Activated effector memory CD4-positive, alpha-beta T cell treated with anti-CD3 and anti-CD28 coated beads, Interleukin-2, amount 50 U/mL, for 16 hours (primary cell): ENCODE results near the gene VNN1.
"Not testable (repeated sequence)": the region's sequence is repeated elsewhere in the genome, so short reads cannot be mapped to it uniquely, and the experiment has no call there.

Experiments used
- DNase-seq: peaks from one replicate; pipeline ENCODE4 v3.0.0-alpha.2; 2020

The VNN1 gene

GRCh38 chr6:132666118-132666517 lies 47.7 kb downstream of the VNN1 start:
- no peak for DNase-seq

GRCh38 chr6:132664309-132665034 lies 49.4 kb downstream of the VNN1 start:
- no peak for DNase-seq

GRCh38 chr6:132663661-132664060 lies 50.2 kb downstream of the VNN1 start:
- no peak for DNase-seq

- no peak for DNase-seq
Measured at GRCh38 chr6:132661906-132662305, 51.9 kb downstream of the VNN1 start.

- no peak for DNase-seq
Measured at GRCh38 chr6:132659082-132659481, 54.8 kb downstream of the VNN1 start, which contains the start of gene TAAR1. Gene TAAR1, minus strand, starts transcription at chr6:132659182. Its CDS starts 13,179 bp downstream, at chr6:132646003.

- DNase-seq = no peak
Measured at GRCh38 chr6:132651062-132651461, 62.8 kb downstream of the VNN1 start.

- DNase-seq = no peak
Measured at GRCh38 chr6:132650429-132650828, 63.4 kb downstream of the VNN1 start.

GRCh38 chr6:132648828-132649227 lies 65.0 kb downstream of the VNN1 start:
- DNase-seq = no peak

GRCh38 chr6:132648356-132648755 lies 65.5 kb downstream of the VNN1 start:
- no peak for DNase-seq

- no peak for DNase-seq
Measured at GRCh38 chr6:132643547-132643946, 70.3 kb downstream of the VNN1 start.

- DNase-seq = not testable (repeated sequence)
Measured at GRCh38 chr6:132637135-132637534, 76.7 kb downstream of the VNN1 start.

GRCh38 chr6:132635906-132636305 lies 77.9 kb downstream of the VNN1 start:
- not testable (repeated sequence) for DNase-seq

GRCh38 chr6:132635288-132635687 lies 78.6 kb downstream of the VNN1 start:
- DNase-seq = not testable (repeated sequence)

- DNase-seq = no peak
Measured at GRCh38 chr6:132634796-132635195, 79.1 kb downstream of the VNN1 start.

- DNase-seq = no peak
Measured at GRCh38 chr6:132633362-132633761, 80.5 kb downstream of the VNN1 start.
